Upper lobe of right lung (tissue), 1 donor: Measurements from ENCODE around the gene THEMIS. TPM values are rescaled to one million over a fixed set of nuclear protein-coding genes. Genes with fewer than 3 reads are reported as not detected.

Source experiments
- ATAC-seq: fragments of 200-7000 bp; cut with Tn5 transposase; one replicate; pipeline ENCODE4 v1.9.1; 2020; ENCODE audit warnings: mild to moderate bottlenecking, moderate library complexity
- DNase-seq: peaks from one replicate; pipeline ENCODE4 v3.0.0-alpha.2; 2020
- H3K27ac ChIP-seq: fragments of 200-600 bp; one replicate; pipeline ENCODE4 v1.8.0; 2022
- H3K27me3 ChIP-seq: fragments of 200-600 bp; one replicate; pipeline ENCODE4 v1.8.0; 2022; ENCODE audit warnings: mild to moderate bottlenecking
- H3K36me3 ChIP-seq: fragments of 200-600 bp; one replicate; pipeline ENCODE4 v1.8.0; 2022
- H3K4me1 ChIP-seq: fragments of 200-600 bp; one replicate; pipeline ENCODE4 v1.8.0; 2022
- H3K4me3 ChIP-seq: fragments of 200-600 bp; one replicate; pipeline ENCODE4 v1.8.0; 2022; ENCODE audit warnings: mild to moderate bottlenecking
- H3K9me3 ChIP-seq: fragments of 200-600 bp; one replicate; pipeline ENCODE4 v1.8.0; 2022
- intact Hi-C: fragments of 100-400 bp; cut with DNase I; formaldehyde crosslinking; loops from one replicate; pipeline ENCODE4 v1.11.0; 2022
- total RNA-seq: library from RNA; stranded (reverse); fragmentation: NEBNext Ultra II Directional; extraction: Animal tissue kit (Norgen Biotek cat#: 25700); gene quantifications from one replicate; pipeline ENCODE4 v1.2.1, GENCODE V29; 2021
- TF ChIP-seq, protein P1 (sequence below): fragments of 200-600 bp; IDR thresholded peaks from one replicate; pipeline ENCODE4 v1.8.0; 2022; ENCODE audit warnings: antibody characterized with exemption
- donor health status: DM: no; HTN: yes; CAD: no; lungs with severe emphysema.

Gene THEMIS
- total RNA-seq, 1 donor from 2014 or later: 3.0 TPM

DNA sequence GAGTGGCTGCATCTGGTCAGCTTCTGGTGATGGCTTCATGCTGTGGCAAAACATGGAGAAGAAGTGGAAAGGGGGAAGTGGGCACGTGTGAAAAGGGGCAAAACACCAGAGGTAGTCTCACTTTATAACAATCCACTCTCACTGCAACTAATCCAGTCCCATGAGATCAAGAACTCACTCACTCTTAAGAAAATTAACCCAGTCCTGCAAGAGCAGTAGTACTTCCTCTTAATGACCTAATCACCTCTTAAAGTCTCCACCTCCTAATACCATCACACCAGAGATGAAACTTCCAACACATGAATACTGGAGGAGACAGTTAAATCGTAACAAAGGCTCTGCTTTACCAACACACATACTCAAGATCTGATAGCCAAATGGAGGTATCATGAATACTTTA, 152.6 kb downstream of the THEMIS start:
- Histone ChIP-seq H3K27ac (no peak overlapping the region), H3K9me3 (no peaks in the 10 kb centered on the region), H3K4me3 (no peak overlapping the region), H3K27me3 (no peaks in the 10 kb centered on the region), H3K4me1 (no peaks in the 10 kb centered on the region), H3K36me3 (no peaks in the 10 kb centered on the region)
- DNase-seq (no peak), ATAC-seq (no peak)
- intact Hi-C loops: no loop called here
- TF ChIP-seq, protein P1, sequence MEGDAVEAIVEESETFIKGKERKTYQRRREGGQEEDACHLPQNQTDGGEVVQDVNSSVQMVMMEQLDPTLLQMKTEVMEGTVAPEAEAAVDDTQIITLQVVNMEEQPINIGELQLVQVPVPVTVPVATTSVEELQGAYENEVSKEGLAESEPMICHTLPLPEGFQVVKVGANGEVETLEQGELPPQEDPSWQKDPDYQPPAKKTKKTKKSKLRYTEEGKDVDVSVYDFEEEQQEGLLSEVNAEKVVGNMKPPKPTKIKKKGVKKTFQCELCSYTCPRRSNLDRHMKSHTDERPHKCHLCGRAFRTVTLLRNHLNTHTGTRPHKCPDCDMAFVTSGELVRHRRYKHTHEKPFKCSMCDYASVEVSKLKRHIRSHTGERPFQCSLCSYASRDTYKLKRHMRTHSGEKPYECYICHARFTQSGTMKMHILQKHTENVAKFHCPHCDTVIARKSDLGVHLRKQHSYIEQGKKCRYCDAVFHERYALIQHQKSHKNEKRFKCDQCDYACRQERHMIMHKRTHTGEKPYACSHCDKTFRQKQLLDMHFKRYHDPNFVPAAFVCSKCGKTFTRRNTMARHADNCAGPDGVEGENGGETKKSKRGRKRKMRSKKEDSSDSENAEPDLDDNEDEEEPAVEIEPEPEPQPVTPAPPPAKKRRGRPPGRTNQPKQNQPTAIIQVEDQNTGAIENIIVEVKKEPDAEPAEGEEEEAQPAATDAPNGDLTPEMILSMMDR: no peak

DNA sequence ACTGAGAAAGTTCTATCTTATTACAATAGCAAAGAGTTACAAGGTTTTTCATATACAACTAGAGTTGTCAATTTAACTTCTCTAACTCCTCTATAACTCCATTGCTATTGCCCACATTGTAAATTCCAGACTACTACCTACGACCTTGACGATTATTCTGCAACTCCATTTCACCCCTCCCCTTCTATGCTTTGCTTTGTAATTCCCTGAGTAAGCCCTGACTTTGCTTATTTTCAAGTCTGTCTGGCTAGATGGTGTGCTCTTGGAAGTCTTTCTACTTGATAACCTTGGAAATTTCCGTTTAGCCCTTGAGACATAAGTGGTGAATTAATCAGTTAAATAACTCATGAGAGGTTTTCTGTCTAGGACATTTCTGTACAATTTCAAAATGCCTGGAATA, 162.4 kb downstream of the THEMIS start:
- DNase-seq: no peak
- H3K4me1 ChIP-seq: no peaks in the 10 kb centered on the region
- H3K27ac ChIP-seq: no peak overlapping the region
- intact Hi-C loops: no loop called here
- TF ChIP-seq, protein P1: no peak
- no peak overlapping the region for H3K4me3 ChIP-seq
- no peaks in the 10 kb centered on the region for H3K9me3 ChIP-seq
- H3K27me3 ChIP-seq: no peaks in the 10 kb centered on the region
- ATAC-seq: peak; percentile 47
- H3K36me3 ChIP-seq: no peaks in the 10 kb centered on the region

DNA sequence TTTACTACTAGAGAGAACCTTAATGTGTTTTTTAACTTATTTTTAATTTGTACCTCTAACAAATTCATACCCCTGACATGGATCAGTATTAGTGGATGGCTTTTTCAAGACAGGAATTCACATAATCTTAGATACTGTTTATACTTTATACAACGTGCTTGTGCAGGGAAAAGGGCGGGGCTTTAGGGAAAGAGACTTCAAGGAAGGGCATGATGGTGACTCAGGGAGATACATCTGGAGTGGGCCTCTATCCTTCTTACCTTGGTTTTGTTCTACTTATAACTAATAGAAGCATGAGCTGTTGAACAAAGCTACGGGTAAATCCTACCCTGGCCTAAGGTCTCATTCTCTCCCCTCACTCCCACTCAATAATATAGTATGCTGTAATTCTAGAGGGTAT, 163.1 kb downstream of the THEMIS start:
- peak; percentile 24 for ATAC-seq
- TF ChIP-seq, protein P1: no peak
- Histone ChIP-seq H3K4me1 (no peaks in the 10 kb centered on the region), H3K4me3 (no peak overlapping the region), H3K27me3 (no peaks in the 10 kb centered on the region), H3K9me3 (no peaks in the 10 kb centered on the region), H3K36me3 (no peaks in the 10 kb centered on the region), H3K27ac (no peak overlapping the region)
- no peak for DNase-seq
- intact Hi-C loops: no loop called here

DNA sequence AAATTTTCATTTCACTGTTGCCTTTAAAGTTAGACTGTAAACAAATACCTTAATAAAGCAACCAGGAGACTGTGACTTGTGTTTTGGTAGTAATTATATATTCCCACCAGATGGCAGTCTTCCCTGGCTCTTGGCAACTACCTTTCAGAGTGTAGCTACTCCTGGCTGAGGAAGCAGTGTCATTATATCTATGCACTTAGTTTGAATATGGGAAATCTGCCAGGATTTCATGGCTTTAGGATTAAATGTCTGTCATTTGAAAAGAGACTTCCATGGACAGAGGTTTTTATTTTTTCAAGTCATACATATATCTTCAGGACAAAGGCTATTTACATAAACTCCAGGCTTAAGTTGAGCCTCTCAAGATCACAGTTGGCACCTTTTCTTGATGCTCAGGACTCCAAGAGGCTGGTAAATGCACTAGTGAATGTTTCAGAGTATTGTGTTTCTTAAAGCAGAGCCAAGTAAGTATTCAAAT, 163.8 kb downstream of the THEMIS start:
- Histone ChIP-seq H3K9me3 (no peaks in the 10 kb centered on the region), H3K27ac (no peak overlapping the region), H3K4me1 (no peaks in the 10 kb centered on the region), H3K27me3 (no peaks in the 10 kb centered on the region), H3K4me3 (no peak overlapping the region), H3K36me3 (no peaks in the 10 kb centered on the region)
- TF ChIP-seq, protein P1: peak; percentile 74
- intact Hi-C loops: no loop called here
- ATAC-seq: peak; percentile 94
- DNase-seq: no peak

DNA sequence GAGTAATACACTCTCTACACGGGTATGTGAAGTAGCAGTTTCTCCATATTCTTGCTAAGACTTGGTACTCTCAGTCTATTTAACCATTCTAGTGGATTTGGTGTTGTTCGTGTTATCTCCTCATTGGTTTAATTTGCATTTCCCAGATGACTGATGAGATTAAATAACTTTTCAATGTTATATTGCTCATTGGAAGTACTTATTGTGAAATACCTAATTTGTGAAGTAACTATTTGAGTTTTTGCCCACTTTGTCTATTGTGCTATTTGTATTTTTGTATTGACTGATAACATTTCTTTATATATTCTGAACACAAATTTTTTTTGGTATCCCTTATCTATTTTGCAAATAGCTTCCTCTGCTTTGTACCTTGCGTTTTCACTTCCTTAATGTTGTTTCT, 167.9 kb downstream of the THEMIS start:
- Histone ChIP-seq H3K4me1 (no peaks in the 10 kb centered on the region), H3K36me3 (no peaks in the 10 kb centered on the region), H3K27ac (no peak overlapping the region), H3K9me3 (no peaks in the 10 kb centered on the region), H3K27me3 (no peaks in the 10 kb centered on the region), H3K4me3 (no peak overlapping the region)
- intact Hi-C loops: no loop called here
- DNase-seq (no peak), ATAC-seq (no peak)
- TF ChIP-seq, protein P1: no peak
